A549 (cell line): ENCODE data around the gene GALNT18. TPM values are rescaled to one million over a fixed set of nuclear protein-coding genes. Genes with fewer than 3 reads are reported as not detected.

ENCODE experiments used
- ATAC-seq, 2 experiments: fragments of 200-7000 bp in 1 of 2; fragments of >200 bp in 1 of 2; cut with Nextera tagmentation in 1 of 2; cut with Tn5 transposase in 1 of 2; 3 replicates each; pipeline versions ENCODE4 v1.8.0 to v1.9.1; 2018 to 2020; ENCODE audit warnings: mild to moderate bottlenecking in 1 of 2, moderate library complexity in 1 of 2
- CTCF ChIA-PET: fragments of 300-600 bp; sonication (Branson Sonifier 250); formaldehyde crosslinking; extraction: SDS; loops from one replicate; lab custom pipeline; 2021; ENCODE audit warnings: antibody characterized with exemption, inconsistent platforms; lab: Yijun Ruan, JAX
- POLR2A ChIA-PET: fragments of 350-600 bp; formaldehyde crosslinking; extraction: SDS; loops from one replicate; lab custom pipeline; 2021; ENCODE audit warnings: antibody characterized with exemption, inconsistent platforms; lab: Yijun Ruan, JAX
- DNase-seq, 2 experiments: peaks; one replicate each; pipeline versions ENCODE4 v3.0.0 to v3.0.0-alpha.2; 2011 to 2016; ENCODE audit warnings: low read depth in 1 of 2, low spot score in 1 of 2
- FAIRE-seq: peaks from 2 replicates; lab custom pipeline; 2011; peaks lifted over from hg19 to GRCh38; lab: Jason Lieb, UNC
- H3K27ac ChIP-seq, 2 experiments: fragments of >200 bp; sonication (Bioruptor Twin); formaldehyde crosslinking; 3 replicates each; pipeline ENCODE4 v1.5.1; 2016 to 2017
- H3K4me1 ChIP-seq: fragments of >200 bp; sonication (Bioruptor Twin); formaldehyde crosslinking; 3 replicates; pipeline ENCODE4 v1.6.1; 2016
- H3K4me2 ChIP-seq: fragments of >200 bp; sonication (Bioruptor Twin); formaldehyde crosslinking; 3 replicates; pipeline ENCODE4 v1.6.1; 2016
- H3K4me3 ChIP-seq: fragments of >200 bp; sonication (Bioruptor Twin); formaldehyde crosslinking; 3 replicates; pipeline ENCODE4 v1.5.1; 2016
- H3K9me3 ChIP-seq: fragments of >200 bp; sonication (Bioruptor Twin); formaldehyde crosslinking; 3 replicates; pipeline ENCODE4 v1.6.1; 2016
- BHLHE40 ChIP-seq: IDR thresholded peaks from 2 replicates; pipeline ENCODE4 v1.6.1; 2012; ENCODE audit warnings: low read depth, low read length, inconsistent platforms
- CBX2 ChIP-seq: fragments of 200-600 bp; sonication (generic); IDR thresholded peaks from 2 replicates; pipeline ENCODE4 v1.6.1; 2016; ENCODE audit warnings: low read depth, mild to moderate bottlenecking, borderline replicate concordance
- CBX8 ChIP-seq: fragments of 200-600 bp; sonication (generic); IDR thresholded peaks from 2 replicates; pipeline ENCODE4 v1.6.1; 2016
- EHF ChIP-seq: fragments of 250-450 bp; sonication (Bioruptor Pico); IDR thresholded peaks from 2 replicates; pipeline ENCODE4 v1.5.0; 2020; ENCODE audit warnings: mild to moderate bottlenecking
- EP300 ChIP-seq, 2 experiments: fragments of >200 bp; sonication (Bioruptor Twin); formaldehyde crosslinking; IDR thresholded peaks; 2 replicates in 1 of 2; 3 replicates in 1 of 2; pipeline ENCODE4 v1.6.1; 2016 to 2017
- HDAC2 ChIP-seq: fragments of 200-600 bp; sonication (generic); IDR thresholded peaks from 2 replicates; pipeline ENCODE4 v1.6.1; 2016
- HES2 ChIP-seq: fragments of >200 bp; sonication (Bioruptor Twin); formaldehyde crosslinking; IDR thresholded peaks from 2 replicates; pipeline ENCODE4 v1.6.1; 2016
- KDM5A ChIP-seq: fragments of 200-600 bp; sonication (generic); IDR thresholded peaks from 2 replicates; pipeline ENCODE4 v1.6.1; 2016; ENCODE audit warnings: antibody characterized with exemption, mild to moderate bottlenecking
- MAFK ChIP-seq: fragments of 450-650 bp; IDR thresholded peaks from 2 replicates; pipeline ENCODE4 v1.6.1; 2014; ENCODE audit not compliant: partially characterized antibody
- MAZ ChIP-seq: fragments of 150-350 bp; IDR thresholded peaks from 2 replicates; pipeline ENCODE4 v1.6.1; 2014; ENCODE audit warnings: antibody characterized with exemption, low read depth, low read length, borderline replicate concordance
- MYC ChIP-seq: IDR thresholded peaks from 2 replicates; pipeline ENCODE4 v1.6.1; 2012; ENCODE audit warnings: mild to moderate bottlenecking, inconsistent platforms, low read length, improper control_type of control experiment, borderline replicate concordance
- NFE2L2 ChIP-seq: fragments of 150-350 bp; conservative IDR thresholded peaks from 2 replicates; pipeline ENCODE4 v1.6.1; 2014; ENCODE audit warnings: low read length
- RAD21 ChIP-seq, 2 experiments: fragments of >200 bp in 1 of 2; sonication (Bioruptor Twin) in 1 of 2; formaldehyde crosslinking in 1 of 2; IDR thresholded peaks in 1 of 2; conservative IDR thresholded peaks in 1 of 2; 2 replicates in 1 of 2; 3 replicates in 1 of 2; pipeline ENCODE4 v1.6.1; 2012 to 2018; ENCODE audit warnings: inconsistent platforms in 1 of 2
- REST ChIP-seq: fragments of 200-600 bp; sonication (generic); IDR thresholded peaks from 2 replicates; pipeline ENCODE4 v1.6.1; 2016; ENCODE audit warnings: antibody characterized with exemption, mild to moderate bottlenecking, moderate library complexity
- SMC3 ChIP-seq: fragments of >200 bp; sonication (Bioruptor Twin); formaldehyde crosslinking; IDR thresholded peaks from 3 replicates; pipeline ENCODE4 v1.6.1; 2018; ENCODE audit warnings: inconsistent platforms
- TFCP2L1 ChIP-seq: fragments of 250-450 bp; sonication (Bioruptor Pico); IDR thresholded peaks from 2 replicates; pipeline ENCODE4 v1.5.0; 2021; ENCODE audit warnings: mild to moderate bottlenecking
- USF2 ChIP-seq: fragments of 450-650 bp; IDR thresholded peaks from 2 replicates; pipeline ENCODE4 v1.6.1; 2014; ENCODE audit warnings: antibody characterized with exemption
- ZC3H11A ChIP-seq: fragments of 450-650 bp; IDR thresholded peaks from 2 replicates; pipeline ENCODE4 v1.6.1; 2014; ENCODE audit warnings: antibody characterized with exemption, mild to moderate bottlenecking
- ZFP36 ChIP-seq: fragments of 450-650 bp; IDR thresholded peaks from 2 replicates; pipeline ENCODE4 v1.6.1; 2014; ENCODE audit warnings: borderline replicate concordance; ENCODE audit not compliant: partially characterized antibody
- ZSCAN20 ChIP-seq: fragments of 250-450 bp; sonication (Bioruptor Pico); IDR thresholded peaks from 2 replicates; pipeline ENCODE4 v1.8.0; 2022; ENCODE audit warnings: mild to moderate bottlenecking, moderate library complexity
- whole genome bisulfite sequencing: methylation state at CpG from one replicate; pipeline ENCODE4 v1.1.6; 2017; ENCODE audit errors: missing lambda C conversion rate; 5-methylcytosine and 5-hydroxymethylcytosine counted together
- polyA plus RNA-seq, 4 experiments: library from polyadenylated mRNA; depleted of rRNA in 3 of 4; stranded (reverse); fragments of >200 nt; fragmentation: RNase III in 1 of 4; extraction: RNeasy Plus Mini Kit Qiagen cat#74134 plus additional on column Dnase treatment in 1 of 4; gene quantifications; 2 replicates in 3 of 4; 3 replicates in 1 of 4; pipeline ENCODE4 v1.2.3, GENCODE V29; 2011 to 2017
- TF ChIP-seq, protein P1 (sequence below): IDR thresholded peaks from 2 replicates; pipeline ENCODE4 v1.6.1; 2012
- TF ChIP-seq, protein P2 (sequence below): IDR thresholded peaks from 2 replicates; pipeline ENCODE4 v1.6.1; 2012
- TF ChIP-seq, protein P3 (sequence below): fragments of >200 bp; sonication (Bioruptor Twin); formaldehyde crosslinking; IDR thresholded peaks from 3 replicates; pipeline ENCODE4 v1.5.1; 2016

Gene GALNT18
- polyA plus RNA-seq, 2 of the 4 experiments (the other 2 are of a cell fraction): 6.7 to 16.1 TPM

DNA sequence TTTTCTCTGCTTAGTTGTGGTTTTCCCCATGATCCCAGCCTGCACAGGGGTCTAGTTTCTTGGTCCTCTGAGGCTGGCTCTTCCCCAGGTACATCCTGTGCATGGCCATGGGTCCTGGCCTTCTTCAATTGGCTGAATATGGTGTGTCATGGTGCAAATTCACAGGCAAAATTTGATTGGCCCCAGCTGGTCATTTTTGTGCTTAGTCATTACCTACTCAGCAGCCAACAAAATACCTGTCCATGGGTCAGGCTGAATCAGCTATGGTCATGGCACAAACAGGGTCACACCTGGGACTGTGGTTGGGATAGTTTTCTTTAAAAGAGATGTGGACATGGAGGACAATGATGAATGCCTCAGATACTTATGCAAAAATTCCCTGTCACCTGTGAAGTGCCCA is 354.5 kb downstream of the GALNT18 start:
- CTCF ChIA-PET: interaction anchor here (0.9 to 1.9 kb wide), 5 partner anchors 10 to 520 kb away, joined by 3 to 8 read pairs (median 4); no protein-coding TSS in a partner anchor
- DNase-seq (no peak), FAIRE-seq (no peak), ATAC-seq (no peak)
- TF ChIP-seq MAFK: peak; percentile 10
- TF ChIP-seq NFE2L2: 0 out of 2 replicates have a peak, but pooled peaks have one; percentile 19
- TF ChIP-seq, protein P1, sequence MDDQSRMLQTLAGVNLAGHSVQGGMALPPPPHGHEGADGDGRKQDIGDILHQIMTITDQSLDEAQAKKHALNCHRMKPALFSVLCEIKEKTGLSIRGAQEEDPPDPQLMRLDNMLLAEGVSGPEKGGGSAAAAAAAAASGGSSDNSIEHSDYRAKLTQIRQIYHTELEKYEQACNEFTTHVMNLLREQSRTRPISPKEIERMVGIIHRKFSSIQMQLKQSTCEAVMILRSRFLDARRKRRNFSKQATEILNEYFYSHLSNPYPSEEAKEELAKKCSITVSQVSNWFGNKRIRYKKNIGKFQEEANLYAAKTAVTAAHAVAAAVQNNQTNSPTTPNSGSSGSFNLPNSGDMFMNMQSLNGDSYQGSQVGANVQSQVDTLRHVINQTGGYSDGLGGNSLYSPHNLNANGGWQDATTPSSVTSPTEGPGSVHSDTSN: no peak
- TF ChIP-seq CBX8: no peak
- TF ChIP-seq REST: no peak
- Histone ChIP-seq H3K27ac (no peak overlapping the region), H3K4me1 (no peaks in the 10 kb centered on the region), H3K4me2 (no peak overlapping the region), H3K9me3 (no peaks in the 10 kb centered on the region), H3K4me3 (no peak overlapping the region)
- POLR2A ChIA-PET: no interaction called here

GRCh38 chr11:11265994-11266606 is 355.7 kb downstream of the GALNT18 start:
- ChIA-PET POLR2A (no interaction called here), CTCF (interaction anchor here (0.8 to 1.9 kb wide), 5 partner anchors 8 to 521 kb away, joined by 3 to 8 read pairs (median 4); no protein-coding TSS in a partner anchor)
- DNase-seq (peak; percentile 39 to 64), ATAC-seq (peak; percentile 68 to 91; a peak in 4 of 6 replicates), FAIRE-seq (no peak)
- Histone ChIP-seq H3K9me3 (no peaks in the 10 kb centered on the region), H3K4me3 (no peak overlapping the region), H3K27ac (no peak overlapping the region), H3K4me2 (no peak overlapping the region), H3K4me1 (no peaks in the 10 kb centered on the region)
- 37% methylated on average over 8 of the region's 8 CpGs for WGBS
- TF ChIP-seq ZC3H11A (no peak), USF2 (no peak), ZFP36 (no peak), SMC3 (peak; percentile 45; the same call in 2 of the 3 replicates), MYC (no peak), TFCP2L1 (CRISPR knock-in tag) (no peak), ZSCAN20 (CRISPR knock-in tag) (no peak), HDAC2 (no peak), MAZ (no peak), EP300 (IDR thresholded peaks at IDR 0.05) (no peak), REST (no peak), BHLHE40 (no peak), HES2 (no peak), RAD21 (conservative IDR thresholded peaks at IDR 0.05 in 1 of 2, IDR thresholded peaks at IDR 0.05 in 1 of 2) (peak; percentile 57 to 64), CBX2 (no peak), EHF (CRISPR knock-in tag) (no peak), KDM5A (no peak)
- TF ChIP-seq, protein P1: no peak
- TF ChIP-seq, protein P2, sequence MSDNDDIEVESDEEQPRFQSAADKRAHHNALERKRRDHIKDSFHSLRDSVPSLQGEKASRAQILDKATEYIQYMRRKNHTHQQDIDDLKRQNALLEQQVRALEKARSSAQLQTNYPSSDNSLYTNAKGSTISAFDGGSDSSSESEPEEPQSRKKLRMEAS: no peak
- TF ChIP-seq, protein P3, sequence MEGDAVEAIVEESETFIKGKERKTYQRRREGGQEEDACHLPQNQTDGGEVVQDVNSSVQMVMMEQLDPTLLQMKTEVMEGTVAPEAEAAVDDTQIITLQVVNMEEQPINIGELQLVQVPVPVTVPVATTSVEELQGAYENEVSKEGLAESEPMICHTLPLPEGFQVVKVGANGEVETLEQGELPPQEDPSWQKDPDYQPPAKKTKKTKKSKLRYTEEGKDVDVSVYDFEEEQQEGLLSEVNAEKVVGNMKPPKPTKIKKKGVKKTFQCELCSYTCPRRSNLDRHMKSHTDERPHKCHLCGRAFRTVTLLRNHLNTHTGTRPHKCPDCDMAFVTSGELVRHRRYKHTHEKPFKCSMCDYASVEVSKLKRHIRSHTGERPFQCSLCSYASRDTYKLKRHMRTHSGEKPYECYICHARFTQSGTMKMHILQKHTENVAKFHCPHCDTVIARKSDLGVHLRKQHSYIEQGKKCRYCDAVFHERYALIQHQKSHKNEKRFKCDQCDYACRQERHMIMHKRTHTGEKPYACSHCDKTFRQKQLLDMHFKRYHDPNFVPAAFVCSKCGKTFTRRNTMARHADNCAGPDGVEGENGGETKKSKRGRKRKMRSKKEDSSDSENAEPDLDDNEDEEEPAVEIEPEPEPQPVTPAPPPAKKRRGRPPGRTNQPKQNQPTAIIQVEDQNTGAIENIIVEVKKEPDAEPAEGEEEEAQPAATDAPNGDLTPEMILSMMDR: peak; percentile 67
